Myocyte (in vitro differentiated cells): ENCODE results near the gene MAFG. TPM values are rescaled to one million over a fixed set of nuclear protein-coding genes. Genes with fewer than 3 reads are reported as not detected.
A peak's percentile ranks its signal among the peaks of the same experiment; 100 is the strongest.

Experiments
- DNase-seq: peaks from one replicate; pipeline ENCODE4 v3.0.0-alpha.2; 2012; ENCODE audit warnings: low read depth
- polyA plus RNA-seq: library from polyadenylated mRNA; unstranded; fragments of >200 nt; gene quantifications from one replicate; pipeline ENCODE4 v1.2.1, GENCODE V29; 2012; ENCODE audit warnings: missing spikeins
- total RNA-seq: library from RNA; depleted of rRNA; stranded (reverse); fragments of >200 nt; gene quantifications from 2 replicates; pipeline ENCODE4 v1.2.3, GENCODE V29; 2014

Gene MAFG
- 48.9 and 61.0 TPM in 2 replicates for total RNA-seq
- 55.5 TPM for polyA plus RNA-seq

GRCh38 chr17:81927653-81928543 lies at the start of gene MAFG:
Gene MAFG, minus strand, starts transcription at chr17:81927735. Its CDS starts 4,550 bp downstream, at chr17:81923185.
- DNase-seq, result peak; percentile 93

DNA sequence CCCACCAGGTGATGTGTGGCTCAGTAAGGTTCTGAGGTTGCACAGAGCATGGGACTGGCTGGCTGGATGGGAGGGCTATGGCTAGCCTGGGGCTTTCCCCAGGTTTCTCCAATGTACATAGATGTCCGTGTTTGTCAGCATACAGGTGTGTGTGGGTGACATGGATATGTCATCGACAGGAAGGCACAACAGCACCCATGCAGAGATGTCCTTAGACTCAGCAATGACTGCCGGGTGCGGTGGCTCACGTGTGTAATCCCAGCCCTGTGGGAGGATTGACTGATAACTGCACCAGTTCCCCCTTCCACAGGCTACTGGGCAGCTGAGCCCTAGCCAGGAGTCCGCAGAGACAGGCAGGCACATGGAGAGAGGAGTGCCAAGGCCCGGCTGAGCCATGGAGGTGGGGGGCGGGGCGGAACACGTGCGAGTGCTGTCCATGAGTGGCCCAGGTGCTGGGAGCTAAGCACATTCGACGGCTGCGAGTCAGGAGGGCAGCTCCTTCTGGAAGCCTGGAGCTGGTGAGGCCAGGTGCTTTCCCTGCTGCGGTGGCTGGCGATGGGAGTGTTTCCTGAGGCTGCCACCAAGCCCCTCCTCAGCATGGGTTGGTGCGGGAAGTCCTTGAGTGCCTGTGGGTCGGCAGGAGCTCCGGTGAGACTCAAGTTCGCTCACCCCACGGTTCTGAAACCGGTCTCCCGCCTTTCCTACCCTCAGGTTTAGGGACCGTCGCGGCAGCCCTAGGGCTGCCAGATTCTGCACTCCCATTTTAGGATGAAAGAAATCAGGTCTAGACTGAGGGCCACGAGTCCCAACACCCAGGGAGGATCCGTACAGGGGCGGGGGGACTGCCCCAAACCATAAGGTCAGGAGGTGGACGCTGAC lies 49.0 kb upstream of the MAFG start:
- DNase-seq, result peak; percentile 89

- no peak for DNase-seq
Observed at GRCh38 chr17:81973432-81973831, 45.9 kb upstream of the MAFG start.

DNA sequence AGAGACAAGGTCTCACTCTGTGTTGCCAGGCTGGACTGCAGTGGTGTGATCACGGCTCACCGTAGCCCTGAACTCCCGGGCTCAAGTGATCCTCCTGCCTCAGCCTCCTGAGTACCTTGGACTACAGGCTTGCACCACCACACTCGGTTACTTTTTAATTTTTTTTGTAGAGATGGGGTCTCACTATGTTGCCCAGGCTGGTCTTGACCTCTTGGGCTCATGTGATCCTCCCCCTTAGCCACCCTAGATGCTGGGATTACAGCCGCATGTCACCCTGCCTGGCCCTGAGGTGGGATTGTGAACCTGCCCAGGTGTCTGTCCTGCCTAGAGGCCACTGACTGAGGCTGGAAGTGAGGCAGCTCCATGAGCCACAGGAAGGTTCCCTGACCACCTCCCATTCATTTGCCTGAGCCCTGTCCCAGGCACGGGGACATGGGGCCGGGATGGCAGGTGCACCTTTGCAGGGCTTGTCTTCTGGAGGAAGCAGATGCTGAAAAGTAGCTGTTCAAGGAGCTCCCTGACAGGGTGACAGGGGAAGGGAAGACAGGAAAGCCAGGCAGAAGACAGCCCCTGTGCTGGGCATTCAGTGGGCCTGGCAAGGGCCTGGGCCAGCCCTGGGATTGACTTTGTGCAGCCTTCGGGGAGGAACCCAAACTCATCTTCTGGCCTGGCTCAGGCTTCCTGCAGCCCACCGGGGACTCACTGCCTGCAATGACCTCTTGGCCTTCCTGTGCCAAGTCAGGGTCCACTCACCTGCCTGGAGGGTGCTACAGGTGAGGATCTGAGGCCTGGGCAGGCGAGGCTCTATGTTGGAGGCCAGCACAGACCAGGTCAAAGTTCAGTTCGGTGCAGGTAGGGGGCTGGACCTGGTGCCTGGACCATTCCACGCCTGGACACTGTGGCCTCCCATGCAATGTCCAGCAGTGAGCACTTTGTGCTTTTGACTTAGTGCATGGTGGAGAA lies 41.6 kb upstream of the MAFG start:
- no peak for DNase-seq

DNA sequence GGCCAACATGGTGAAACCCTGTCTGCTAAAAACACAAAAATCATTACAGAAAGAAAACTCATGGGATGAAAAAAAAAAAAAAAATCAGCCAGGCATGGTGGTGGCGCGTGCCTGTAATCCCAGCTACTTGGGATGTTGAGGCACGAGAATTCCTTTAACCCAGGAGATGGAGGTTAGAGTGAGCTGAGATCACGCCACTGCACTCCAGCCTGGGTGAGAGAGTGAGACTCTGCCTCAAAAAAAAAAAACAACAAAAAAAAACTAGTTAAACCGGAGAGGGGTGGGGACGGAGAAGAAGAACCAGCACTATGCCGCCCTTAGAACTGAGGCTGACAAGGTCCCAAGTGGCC lies 40.8 kb upstream of the MAFG start:
- DNase-seq, result no peak

GRCh38 chr17:81967533-81968395 lies 40.2 kb upstream of the MAFG start:
- DNase-seq, result peak; percentile 93

GRCh38 chr17:81967244-81967532 lies 39.7 kb upstream of the MAFG start:
- DNase-seq, result no peak

- DNase-seq, result peak; percentile 81
Observed at GRCh38 chr17:81966343-81967243, 39.1 kb upstream of the MAFG start.

GRCh38 chr17:81964081-81964849 lies 36.7 kb upstream of the MAFG start:
- DNase-seq, result no peak

- no peak for DNase-seq
Observed at GRCh38 chr17:81962499-81963441, 35.2 kb upstream of the MAFG start.

DNA sequence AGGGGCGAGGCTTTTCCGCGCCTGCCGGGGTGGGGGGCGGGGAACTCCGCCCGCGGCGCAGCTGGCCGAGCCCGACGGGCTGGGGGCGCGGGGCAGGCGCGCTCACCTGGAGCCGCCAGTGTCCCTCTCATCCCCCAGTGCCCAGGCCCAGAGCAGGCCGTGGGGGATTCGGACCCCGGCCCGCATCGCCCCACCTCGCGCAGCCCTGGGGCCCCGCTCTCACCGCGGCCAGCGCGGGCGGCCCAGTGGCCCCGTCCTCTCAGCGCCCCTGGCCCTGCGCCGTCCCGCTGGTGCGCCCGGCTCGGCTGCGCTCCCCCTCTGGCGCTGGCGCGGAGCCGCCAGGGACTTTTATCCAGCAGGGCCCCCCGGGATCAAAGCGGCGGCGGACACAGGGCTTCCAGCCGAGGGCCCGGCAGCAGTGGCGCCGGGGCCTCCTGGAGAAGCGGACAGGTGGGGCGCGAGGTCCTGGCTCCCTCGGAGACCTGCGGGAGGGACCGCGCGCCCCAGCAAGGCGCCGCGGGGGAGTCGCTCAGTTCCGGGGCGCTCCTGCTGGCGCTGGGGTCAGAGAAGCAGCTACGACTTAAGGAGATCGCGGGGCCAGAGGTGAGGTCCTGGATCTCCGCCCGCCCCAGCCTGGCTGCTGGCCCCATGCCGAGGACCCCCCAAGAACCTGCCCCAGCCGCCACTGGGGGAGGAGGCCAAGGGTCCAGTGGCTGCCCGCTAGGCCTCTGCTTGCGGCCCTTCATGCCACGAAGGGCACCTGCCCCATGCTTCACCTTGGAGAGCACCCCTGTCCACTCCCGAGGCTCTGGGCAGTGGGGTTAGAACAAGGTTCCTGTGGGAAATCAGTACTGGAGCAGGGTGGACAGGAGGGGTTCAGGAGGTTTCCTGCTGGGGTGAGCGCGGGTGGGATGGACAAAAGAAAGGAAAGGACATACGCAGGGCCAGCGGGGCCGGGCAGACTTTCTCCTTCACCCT lies 34.3 kb upstream of the MAFG start:
- no peak for DNase-seq

GRCh38 chr17:81961087-81961511 lies 33.6 kb upstream of the MAFG start, which contains the start of gene NOTUM:
Gene NOTUM, minus strand, starts transcription at chr17:81961187. Its CDS starts 278 bp downstream, at chr17:81960909.
- peak; percentile 36 for DNase-seq

DNA sequence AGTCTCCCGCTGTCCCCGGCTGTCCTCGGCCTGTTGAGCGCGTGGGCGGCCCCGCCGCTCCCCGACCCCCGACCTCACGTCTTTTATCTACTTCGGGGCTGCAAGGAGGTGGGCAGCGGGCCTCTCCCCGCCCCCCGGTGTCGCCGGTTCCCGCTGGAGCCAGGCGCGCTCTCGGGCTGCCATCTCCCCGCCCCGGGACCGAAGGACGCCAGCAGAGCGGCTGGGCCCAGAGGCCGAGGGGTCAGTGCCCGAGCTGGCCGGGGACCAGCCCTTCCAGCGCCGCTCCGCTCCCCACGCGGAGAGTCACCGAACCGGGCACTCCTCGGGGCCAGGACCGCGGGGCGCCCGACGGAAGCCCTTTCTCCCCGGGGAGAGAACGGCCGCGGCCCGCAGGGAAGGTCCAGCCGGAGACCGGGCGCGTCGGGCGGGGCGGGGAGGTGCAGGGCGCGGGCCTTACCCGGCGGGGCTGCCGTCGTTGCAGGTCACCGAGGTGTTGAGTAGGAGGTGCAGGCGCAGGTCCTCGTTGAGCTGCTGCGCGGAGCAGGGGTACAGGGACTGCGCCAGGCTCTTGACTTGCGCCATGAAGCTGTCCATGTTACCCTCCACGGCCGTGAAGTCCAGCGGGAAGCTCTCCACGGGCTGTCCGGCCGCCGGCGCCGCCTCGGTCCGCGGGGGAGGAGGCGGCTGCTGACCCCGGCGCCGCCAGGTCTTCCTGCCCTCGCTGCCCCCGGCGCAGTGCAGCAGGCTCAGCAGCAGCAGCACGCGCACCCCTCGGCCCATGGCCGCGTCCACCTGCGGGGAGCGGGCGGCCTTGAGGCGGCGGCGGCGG lies 32.8 kb upstream of the MAFG start:
- no peak for DNase-seq

GRCh38 chr17:81959362-81960129 lies 32.0 kb upstream of the MAFG start:
- peak; percentile 60 for DNase-seq
